ENCODE data around the gene SUPT7L.

Gene SUPT7L, protein sequence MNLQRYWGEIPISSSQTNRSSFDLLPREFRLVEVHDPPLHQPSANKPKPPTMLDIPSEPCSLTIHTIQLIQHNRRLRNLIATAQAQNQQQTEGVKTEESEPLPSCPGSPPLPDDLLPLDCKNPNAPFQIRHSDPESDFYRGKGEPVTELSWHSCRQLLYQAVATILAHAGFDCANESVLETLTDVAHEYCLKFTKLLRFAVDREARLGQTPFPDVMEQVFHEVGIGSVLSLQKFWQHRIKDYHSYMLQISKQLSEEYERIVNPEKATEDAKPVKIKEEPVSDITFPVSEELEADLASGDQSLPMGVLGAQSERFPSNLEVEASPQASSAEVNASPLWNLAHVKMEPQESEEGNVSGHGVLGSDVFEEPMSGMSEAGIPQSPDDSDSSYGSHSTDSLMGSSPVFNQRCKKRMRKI

DNA sequence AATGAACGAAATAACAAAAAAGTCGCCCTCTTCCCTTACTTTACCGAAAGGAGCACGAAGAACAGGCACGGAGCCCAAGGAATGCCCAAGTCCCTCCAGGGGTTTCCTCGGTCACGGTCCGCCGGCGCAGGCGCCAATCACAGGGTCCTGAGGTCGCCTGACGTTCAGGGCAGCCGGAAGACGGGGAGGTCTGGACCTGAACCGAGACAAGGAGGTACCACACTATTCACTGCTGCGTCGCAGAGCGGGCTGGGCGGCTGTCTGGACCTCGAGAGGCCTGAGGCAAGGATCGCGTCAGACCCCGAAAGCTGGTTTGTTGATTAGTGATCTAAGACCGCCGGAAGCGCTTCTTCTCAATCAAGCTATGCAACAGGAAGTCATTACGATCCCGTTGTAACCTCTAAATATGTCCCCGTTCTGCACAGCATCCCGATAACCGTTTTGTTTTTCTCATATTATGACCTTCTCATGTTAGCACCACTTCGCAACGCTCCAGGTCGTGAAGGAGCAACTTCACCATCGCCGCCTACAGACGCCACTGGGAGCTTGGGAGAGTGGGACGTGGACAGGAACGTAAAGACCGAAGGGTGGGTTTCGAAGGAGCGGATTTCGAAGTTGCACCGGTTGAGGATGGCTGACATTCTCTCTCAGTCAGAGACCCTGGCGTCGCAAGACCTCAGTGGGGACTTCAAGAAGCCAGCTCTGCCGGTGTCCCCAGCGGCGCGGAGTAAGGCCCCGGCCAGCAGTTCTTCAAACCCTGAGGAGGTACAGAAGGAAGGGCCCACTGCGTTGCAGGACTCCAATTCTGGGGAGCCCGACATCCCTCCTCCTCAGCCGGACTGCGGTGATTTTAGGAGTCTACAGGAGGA is at the start of gene SUPT7L, which contains the start of gene SLC4A1AP:
SUPT7L (minus strand) TSS at position 330 of the 869 bp plus-strand sequence. CDS start 1,422 bp downstream, outside the sequence.
SLC4A1AP (plus strand) TSS at position 605 of the 869 bp plus-strand sequence; CDS start at position 631, 26 bp downstream.
- DNase-seq, result peak; percentile 87 to 94

DNA sequence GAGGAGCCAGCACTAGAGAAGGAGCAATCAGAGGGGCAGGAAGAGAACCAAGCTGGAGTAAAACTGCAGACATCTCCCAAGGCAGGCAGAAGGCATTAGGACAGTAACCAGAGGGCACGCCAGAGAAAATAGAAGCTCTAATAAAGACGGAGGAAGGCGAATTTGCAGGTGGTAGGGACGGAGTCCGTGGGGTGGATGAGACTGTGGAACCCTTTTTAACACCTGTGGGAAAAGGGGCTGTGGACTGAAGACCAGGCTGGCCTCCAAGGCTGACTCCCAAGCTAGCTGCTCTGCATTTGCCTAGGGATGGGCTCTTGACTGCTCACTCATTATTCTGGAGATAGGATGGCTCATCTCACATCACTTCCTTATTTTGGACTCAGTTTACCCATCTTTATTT is 49.8 kb upstream of the SUPT7L start:
- no peak for DNase-seq

DNA sequence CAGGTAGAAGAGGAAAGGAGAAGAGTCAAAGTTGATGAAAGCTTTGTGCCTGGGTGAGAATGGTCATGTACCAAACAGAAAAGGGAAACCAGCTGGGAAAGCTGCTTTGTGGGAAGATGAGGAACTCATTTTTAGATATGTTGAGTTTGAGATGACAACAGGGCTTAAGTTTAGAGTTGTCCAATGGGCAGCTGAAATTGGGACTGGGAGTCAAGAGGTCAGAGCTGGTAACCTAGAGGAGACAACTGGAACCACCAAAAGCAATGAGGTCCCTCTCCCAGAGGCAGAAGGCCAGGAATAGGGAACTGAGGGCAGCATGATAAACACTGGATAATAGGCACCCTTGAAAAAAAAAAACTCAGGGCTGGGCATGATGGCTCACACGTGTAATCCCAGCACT is 49.1 kb upstream of the SUPT7L start:
- DNase-seq, result no peak

DNA sequence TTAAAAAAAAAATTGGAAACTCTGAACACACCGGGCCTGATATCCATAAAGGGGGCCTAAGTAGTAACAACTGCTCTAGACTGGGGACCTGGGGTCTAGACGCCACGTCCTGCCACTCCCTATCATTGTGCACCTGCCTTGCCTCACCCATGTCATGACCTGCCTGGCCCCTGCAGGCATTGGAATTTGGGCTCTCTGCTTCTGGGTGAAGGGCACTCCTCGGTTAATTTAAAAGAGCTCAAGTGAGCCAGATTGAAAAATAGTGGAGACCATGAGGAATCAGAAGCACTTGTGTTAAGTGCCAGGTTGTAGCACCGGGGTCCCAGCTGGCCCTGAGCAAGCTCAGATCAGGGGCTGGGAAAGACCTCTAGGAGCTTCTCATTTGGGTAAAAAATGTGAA is 48.4 kb upstream of the SUPT7L start:
- DNase-seq, result no peak

DNA sequence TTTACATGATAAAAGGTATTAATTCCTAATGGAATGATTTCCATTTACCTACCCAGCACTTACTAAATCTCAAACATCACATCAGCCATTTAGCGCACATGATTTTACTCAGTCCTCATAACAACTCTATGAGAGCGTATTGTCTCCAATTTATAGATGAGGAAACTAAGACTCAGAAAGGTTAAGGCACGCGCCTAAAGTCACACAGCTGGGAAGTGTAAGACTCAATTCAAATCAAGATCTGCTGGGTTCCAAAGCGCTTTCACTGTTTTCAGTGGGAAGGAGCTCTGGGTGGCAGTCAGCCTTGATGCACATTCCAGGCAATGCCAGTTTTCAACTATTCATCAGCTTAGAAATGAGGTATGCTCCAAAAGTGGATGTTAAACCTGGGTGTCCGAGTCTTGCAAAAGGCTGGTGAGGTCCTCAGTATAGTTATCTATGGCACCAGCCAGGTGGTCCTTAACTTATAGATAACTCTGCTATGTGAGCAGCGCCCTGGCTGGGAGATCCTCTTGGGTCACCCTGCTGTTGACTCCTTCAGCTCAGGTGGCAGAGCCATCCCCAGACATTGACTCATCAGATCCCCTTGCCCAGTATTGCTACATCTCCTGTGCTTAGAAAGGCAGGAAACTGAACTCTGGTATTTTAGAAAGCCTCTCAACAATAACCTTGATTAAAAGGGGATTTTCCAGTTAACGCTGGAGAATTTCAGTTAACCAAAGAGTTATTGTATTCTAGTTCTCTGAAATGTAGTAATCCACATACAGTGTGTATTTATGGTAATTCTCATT is 47.4 kb upstream of the SUPT7L start:
- DNase-seq, result no peak

DNA sequence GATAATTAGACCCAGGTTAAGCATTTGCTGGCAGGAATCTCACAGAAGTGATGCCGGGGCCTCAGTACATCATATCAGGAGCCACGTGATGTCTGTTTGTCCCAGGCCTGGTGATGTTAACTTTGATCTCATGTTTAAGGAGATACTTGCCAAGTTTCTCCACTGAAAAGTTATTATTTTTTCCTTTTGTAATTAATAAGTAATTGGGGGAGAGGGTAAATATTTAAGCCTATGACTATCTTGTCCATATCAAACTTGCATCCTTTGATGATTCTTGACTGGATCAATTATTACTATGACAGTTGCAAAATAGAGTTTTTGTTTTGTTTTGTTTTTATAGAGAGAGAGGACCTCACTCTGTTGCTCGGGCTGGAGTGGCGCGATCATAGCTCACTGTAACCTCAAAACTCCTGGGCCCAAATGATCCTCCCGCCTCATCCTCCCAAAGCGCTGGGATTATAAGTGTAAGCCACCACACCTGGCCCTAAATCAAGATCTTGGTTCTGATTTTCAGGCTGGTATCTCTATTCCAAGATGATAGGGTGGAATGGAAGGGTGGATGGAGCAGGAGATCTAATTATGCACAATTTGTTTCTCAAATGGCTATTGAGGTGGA is 46.7 kb upstream of the SUPT7L start:
- no peak for DNase-seq

DNA sequence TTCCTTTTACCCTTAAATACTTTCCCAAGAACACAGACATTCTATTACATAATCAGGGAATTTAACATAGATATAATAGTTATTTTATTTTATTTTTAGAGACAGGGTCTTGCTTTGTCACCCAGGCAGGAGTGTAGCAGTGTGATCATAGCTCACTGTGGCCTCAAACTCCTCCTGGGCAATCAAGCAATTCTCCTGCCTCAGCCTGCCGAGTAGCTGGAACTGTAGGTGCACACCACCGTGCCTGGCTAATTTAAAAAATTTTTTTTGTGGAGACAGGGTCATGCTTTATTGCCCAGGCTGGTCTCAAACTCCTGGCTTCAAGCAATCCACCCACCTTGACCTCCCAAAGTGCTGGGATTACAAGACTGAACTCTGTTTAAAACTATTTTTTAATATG is 45.9 kb upstream of the SUPT7L start:
- no peak for DNase-seq

DNA sequence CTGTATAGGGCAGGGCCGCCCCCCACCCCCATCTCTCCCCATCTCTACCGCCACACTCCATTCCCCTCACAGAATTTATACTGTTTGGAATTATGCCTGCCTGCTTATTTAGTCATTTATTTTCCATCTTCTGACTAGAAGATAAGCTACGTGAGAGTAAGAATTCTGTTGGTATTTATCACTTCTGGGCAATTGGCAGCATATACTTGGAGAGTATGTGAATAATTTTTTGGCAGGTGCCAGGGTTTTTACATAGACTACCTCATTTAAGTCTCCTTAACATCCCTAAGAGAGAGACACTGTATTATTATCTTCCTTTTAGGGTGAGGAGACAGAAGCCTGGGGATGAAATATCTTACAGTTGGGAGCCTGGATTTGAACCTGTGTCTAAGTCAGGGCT is 45.3 kb upstream of the SUPT7L start:
- DNase-seq, result no peak

DNA sequence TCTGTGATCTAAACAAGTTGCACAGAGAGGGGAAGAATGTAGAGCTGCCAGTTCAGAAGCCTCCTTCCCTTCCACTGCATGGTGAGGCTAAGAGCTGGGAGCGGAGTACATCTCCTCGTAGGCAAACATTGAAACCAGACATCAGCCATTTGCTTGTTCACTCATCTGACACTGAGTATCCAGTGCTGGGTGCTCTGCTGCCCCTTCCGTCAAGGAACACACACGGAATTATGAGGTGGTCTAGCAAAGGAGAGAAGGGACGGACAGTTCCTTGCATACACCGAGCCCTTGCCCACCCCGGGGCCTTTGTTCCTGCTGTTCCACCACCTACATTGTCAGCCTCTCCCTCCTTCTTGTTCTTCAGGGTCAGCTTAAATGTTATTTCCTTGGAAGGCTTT is 44.8 kb upstream of the SUPT7L start:
- DNase-seq, result no peak

DNA sequence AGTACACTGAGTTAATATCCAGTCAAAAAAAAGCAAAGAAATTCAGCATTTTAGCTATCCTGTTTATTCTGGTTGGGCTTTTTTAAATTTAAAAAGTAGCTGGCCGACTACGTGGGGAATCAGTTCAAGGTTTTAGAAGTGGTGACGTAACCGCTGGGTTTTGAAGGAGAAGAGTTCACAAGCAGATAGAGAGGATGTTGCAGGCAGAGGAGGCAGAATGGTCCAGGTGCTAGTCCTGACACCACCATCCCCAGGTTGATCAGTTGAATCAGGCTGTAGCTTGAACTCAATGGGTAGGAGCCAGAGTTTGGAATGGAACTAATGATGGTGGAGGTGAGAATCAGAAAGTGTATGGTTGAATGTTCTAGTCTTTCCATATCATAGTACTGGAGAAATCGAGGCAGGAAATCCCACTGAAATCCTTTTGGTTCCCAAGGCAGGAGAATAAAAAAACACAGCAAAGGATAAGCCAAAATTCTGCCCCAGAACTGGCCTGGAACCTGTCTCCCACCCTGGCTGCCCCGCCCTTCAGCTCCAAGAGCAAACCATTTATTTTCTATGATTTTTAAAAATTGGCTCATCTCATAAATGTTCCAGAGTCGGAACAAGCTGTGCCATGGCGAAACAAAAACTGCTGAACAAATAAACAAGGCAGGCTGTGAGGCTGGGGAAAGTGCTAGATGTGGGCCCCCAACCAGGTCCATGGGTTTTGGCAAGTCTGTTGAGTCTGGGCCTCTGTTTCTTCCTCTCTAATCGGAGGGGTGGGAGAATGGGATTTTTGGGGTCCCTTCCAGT is 44.2 kb upstream of the SUPT7L start:
- DNase-seq, result no peak

DNA sequence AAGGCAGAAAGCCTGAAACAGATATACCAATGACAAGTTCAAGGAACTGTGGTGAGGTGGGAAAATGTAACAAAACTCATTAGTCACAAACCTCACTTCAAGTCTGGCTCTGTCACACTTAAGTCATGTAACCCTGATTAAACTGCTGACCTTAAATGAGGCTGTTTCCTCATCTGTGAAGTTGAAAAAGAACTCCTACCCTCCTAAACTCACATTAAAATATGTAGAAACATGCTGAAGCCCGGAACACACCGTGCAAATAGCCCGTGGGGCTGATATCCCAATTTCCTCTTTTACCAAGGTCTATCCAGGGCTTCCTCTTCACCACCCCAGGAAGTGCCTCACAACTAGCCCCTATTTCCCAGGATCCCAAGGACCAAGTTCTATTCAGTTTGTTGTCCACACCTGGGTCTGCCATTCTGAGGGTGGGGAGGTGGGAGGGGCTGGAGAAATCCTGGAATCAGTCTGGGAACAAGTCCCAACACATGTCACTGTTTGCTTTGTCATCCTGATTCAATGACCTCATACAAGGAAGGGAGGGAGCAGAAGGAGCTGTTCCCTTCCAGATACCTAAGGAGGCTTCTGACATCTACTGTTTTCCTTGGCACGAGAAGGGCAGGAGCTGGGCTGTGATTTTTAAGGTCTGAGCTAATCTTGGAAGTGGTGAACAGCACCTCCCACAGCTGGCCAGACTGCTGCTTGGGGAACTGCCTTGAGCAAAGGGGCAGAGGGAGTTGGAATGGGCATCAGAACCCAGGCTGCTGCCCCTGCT is 42.6 kb upstream of the SUPT7L start:
- DNase-seq, result no peak

DNA sequence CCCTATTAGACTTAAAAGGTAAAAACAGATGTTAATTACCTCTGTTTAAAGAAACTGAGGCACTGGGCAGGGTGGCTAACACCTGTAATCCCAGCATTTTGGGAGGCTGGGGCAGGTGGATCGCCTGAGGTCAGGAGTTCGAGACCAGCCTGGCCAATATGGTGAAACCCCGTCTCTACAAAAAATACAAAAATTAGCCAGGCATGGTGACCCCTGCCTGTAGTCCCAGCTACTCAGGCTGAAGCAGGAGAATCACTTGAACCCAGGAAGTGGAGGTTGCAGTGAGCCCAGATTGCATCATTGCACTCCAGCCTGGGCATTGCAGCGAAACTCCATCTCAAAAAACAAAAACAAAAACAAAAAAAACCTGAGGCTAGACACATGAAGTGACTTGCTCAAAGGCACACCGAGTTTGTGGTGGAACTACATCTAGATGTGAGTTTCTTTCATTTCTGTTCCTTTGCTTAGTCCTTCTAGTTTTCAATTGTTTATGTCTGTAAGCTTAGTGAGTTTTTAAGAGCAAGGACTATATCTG is 41.0 kb upstream of the SUPT7L start:
- no peak for DNase-seq

DNA sequence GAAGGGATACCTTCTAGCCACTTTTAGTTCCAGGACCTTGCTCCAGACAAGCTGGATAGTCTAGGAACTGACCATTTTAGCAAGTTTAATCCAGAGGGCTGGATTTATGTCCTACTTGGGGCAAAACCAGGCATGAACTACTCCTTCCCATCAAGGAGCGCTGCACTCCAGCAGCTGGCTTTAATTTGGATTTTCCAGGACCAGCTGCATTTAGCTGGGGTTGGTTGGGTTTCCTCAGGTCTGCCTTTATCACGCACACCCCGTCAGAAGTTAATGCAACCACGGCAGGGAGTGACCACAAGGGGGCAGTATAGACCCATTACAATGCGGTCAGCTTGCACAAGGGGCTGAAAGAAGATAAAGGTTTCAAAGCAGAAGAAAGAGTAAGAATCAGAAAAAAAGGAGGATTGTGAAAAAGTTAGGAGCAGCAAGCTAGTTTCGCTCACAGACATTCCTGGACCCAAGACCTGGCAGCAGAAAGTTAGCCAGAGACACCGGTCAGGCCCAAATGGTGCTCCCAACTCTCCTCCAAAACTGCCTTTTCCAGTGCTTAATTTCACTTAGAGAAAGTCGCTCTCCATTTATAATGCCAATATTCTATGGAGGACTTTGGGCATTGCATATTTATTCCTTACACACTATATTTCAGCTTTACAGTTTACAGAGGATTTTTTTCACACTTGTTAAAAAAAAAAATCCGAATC is 40.4 kb upstream of the SUPT7L start:
- peak; percentile 53 to 70 for DNase-seq

DNA sequence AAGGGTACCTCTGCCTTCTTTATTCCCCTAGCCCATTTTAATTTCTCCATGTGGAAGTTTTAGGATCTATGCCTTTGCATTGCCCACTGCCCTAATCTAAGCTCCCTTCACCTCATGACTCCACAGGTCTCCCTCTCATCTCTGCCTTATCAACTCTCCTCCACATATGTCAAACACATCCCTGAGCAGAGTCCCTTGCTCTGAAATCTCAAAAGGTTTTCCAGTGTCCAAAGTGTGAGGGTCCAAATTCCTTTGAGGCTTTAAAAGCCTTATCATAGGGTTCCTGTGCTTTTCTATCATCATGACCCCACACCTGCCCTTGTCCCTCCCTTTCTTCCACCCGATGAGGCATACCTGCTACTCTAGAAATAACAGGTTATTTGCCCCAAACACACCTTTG is 38.9 kb upstream of the SUPT7L start:
- DNase-seq, result no peak

DNA sequence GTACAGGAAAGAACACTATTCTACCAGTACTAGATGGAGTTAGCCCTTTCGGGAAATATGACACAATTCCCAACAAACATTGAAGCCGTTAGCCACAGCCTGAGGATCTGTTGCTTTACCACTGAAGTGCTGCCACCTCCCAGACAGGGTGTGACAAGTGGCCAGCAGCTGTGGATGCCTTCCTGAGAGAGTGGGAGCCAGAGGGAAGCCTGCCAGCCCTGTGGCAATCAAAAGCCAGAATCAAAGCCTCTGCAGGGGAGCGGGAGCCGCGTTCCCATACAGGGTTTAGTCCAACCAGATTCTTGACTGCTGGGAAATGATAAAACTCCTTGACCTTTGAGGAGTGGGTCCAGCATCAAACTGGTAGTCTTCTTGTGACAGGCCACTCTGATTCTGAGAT is 38.3 kb upstream of the SUPT7L start:
- DNase-seq, result no peak

DNA sequence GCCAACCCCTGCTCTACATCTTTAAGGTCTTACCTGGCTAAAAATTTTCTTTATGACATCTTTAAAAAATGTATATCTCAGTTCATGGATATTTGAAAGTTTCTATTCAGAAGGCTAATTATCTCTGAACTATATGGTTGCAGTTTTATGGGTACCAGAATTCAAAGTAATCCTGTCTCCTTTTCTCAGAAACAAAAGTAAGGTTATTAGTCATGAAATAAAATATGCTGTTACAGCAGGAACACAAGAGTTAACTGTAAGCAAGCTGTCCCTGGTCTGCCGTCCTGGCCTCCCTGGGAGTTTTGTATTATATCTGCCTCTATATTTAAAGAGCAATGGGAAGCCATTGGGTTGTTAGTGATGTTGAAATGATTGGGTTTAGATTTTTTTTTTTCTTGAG is 34.2 kb upstream of the SUPT7L start:
- no peak for DNase-seq

DNA sequence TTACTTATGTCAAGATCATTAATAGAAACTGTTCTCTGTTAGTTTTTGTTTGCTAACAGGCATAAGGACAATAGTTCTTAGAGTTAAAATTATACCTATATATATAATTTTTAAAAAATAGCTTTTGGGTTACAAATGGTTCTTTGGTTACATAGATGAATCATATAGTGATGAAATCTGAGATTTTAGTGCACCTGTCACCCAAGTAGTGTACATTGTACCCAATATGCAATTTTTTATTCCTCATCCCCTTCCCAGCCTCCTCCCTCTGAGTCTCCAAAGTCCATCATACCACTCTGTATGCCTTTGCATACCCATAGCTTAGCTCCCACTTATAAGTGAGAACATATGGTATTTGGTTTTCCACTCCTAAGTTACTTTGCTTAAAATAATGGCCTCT is 26.6 kb upstream of the SUPT7L start:
- no peak for DNase-seq

DNA sequence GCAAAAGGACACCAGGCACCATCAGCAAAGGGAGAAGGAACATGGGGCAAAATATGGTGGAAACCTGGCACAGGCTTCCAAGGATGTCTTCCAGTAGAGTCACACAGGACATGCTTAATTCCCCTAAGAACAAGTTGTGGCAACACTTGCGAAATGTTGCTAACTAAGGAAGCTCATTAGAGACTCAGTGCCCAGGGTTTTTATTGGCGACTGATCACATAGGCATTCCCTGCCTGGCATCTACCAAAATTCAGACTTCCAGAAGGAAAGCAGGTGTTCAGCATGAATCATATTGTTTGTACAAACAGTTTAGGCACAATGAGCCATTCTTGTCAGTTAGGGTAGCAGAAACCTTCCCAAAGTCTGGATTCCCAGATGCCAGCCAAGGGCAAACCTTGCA is 26.0 kb upstream of the SUPT7L start:
- no peak for DNase-seq

DNA sequence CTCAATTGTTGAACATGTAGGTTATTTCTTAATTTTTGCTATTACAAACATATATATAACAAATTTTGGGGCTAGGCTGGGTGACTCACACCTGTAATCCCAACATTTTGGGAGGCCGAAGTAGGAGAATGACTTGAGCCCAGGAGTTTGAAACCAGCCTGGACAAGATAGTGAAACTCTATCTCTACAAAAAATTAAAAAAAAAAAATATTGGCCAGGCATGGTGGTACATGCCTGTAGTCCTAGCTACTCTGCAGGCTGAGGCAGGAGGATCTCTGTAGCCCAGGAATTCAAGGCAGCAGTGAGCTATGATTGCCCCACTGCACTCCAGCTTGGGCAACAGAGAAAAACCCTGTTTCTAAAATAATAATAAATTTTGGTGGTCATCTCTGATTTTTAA is 23.8 kb upstream of the SUPT7L start:
- DNase-seq, result no peak

DNA sequence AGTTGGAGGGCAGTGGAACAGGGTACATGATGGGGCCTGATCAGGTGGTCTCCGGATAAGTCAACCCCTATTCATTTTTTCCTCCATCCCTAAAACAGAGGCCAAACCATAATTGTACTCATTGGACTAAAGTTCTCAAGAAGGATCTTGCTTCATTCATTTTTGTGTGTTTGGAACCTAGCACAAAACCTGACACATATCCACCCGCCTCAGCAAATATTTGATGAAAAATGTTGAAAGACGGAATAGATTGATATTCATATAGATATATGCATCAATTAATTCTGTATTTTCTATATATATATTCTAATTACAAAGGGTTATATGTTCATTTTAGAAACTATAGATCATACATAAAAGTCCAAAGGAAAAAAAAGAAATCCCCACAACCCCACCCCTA is 22.2 kb upstream of the SUPT7L start:
- DNase-seq, result no peak

Measured in bone marrow (tissue), 2 donors.